Stomach (tissue), 4 donors: ENCODE data around the gene HES3.

Experiments used
- CTCF ChIP-seq, 7 experiments: fragments of 450-650 bp in 4 of 7; fragments of 200-600 bp in 3 of 7; sonication (generic) in 3 of 7; IDR thresholded peaks; one replicate each; pipeline ENCODE4 v1.5.1; 2016 to 2019; ENCODE audit warnings: antibody characterized with exemption in 7 of 7, control low read depth in 2 of 7, mild to moderate bottlenecking in 1 of 7
- POLR2A ChIP-seq, 4 donors: fragments of 450-650 bp; IDR thresholded peaks; one replicate each; pipeline ENCODE4 v1.6.1; 2016; ENCODE audit warnings: antibody characterized with exemption in 4 of 4, control low read depth in 2 of 4, mild to moderate bottlenecking in 1 of 4, moderate library complexity in 1 of 4
- POLR2AphosphoS5 ChIP-seq, 3 donors: sonication (generic); formaldehyde crosslinking; IDR thresholded peaks; one replicate each; pipeline ENCODE4 v1.6.1; 2016; ENCODE audit warnings: antibody characterized with exemption in 3 of 3

- TF ChIP-seq CTCF (IDR thresholded peaks at IDR 0.05): no peak
- no peak for TF ChIP-seq POLR2A (IDR thresholded peaks at IDR 0.05)
- no peak for TF ChIP-seq POLR2AphosphoS5 (IDR thresholded peaks at IDR 0.05)
Measured at GRCh38 chr1:6235296-6235677, 8.7 kb upstream of the HES3 start.
